Bronchial epithelial cell (primary cell): Measurements from ENCODE around the gene SAFB. TPM values are rescaled to one million over a fixed set of nuclear protein-coding genes. Genes with fewer than 3 reads are reported as not detected.

Experiments used
- DNase-seq: peaks from one replicate; pipeline ENCODE4 v3.0.0-alpha.2; 2010; ENCODE audit warnings: low read depth
- FAIRE-seq: peaks from 2 replicates; lab custom pipeline; 2011; peaks lifted over from hg19 to GRCh38; lab: Jason Lieb, UNC
- H3K27me3 ChIP-seq: 2 replicates; pipeline ENCODE4 v1.5.1; 2011; ENCODE audit warnings: low read length; ENCODE audit not compliant: control insufficient read depth, insufficient read depth
- H3K36me3 ChIP-seq: 2 replicates; pipeline ENCODE4 v1.5.1; 2011; ENCODE audit warnings: low read length; ENCODE audit not compliant: control insufficient read depth, insufficient read depth
- H3K4me3 ChIP-seq: 2 replicates; pipeline ENCODE4 v1.5.1; 2011; ENCODE audit warnings: mild to moderate bottlenecking, low read depth, low read length, control low read depth
- CTCF ChIP-seq: IDR thresholded peaks from 2 replicates; pipeline ENCODE4 v1.5.1; 2011; ENCODE audit warnings: mild to moderate bottlenecking, moderate library complexity, low read length, control low read depth, inconsistent platforms; ENCODE audit not compliant: insufficient read depth, severe bottlenecking
- total RNA-seq: library from RNA; depleted of rRNA; stranded (reverse); fragments of >200 nt; gene quantifications from 2 replicates; pipeline ENCODE4 v1.2.1, GENCODE V29; 2014

SAFB gene
- total RNA-seq, 1 donor from 2014 or later: 44.0 TPM

GRCh38 chr19:5711713-5712161 lies 88.9 kb downstream of the SAFB start:
- Histone ChIP-seq H3K27me3 (no peaks in the 10 kb centered on the region), H3K4me3 (no peak overlapping the region), H3K36me3 (peaks cover 35% of the 10 kb centered on the region)
- FAIRE-seq (no peak), DNase-seq (no peak)
- TF ChIP-seq CTCF: no peak

- no peak for FAIRE-seq
- no peak for DNase-seq
- no peak overlapping the region for H3K4me3 ChIP-seq
- no peaks in the 10 kb centered on the region for H3K27me3 ChIP-seq
- TF ChIP-seq CTCF: no peak
- H3K36me3 ChIP-seq: peaks cover 30% of the 10 kb centered on the region
These were observed 90.3 kb downstream of the SAFB start for GRCh38 chr19:5713228-5713627.

- no peak for TF ChIP-seq CTCF
These were observed 91.9 kb downstream of the SAFB start for GRCh38 chr19:5714816-5715215.

GRCh38 chr19:5717215-5717935 lies 94.5 kb downstream of the SAFB start:
- no peak for TF ChIP-seq CTCF
- Histone ChIP-seq H3K36me3 (peaks cover 18% of the 10 kb centered on the region), H3K4me3 (no peak overlapping the region), H3K27me3 (no peaks in the 10 kb centered on the region)
- FAIRE-seq: no peak
- no peak for DNase-seq

More at GRCh38 chr19:5714816-5715215, 91.9 kb downstream of the SAFB start:
- Histone ChIP-seq H3K36me3 (peaks cover 26% of the 10 kb centered on the region), H3K27me3 (no peaks in the 10 kb centered on the region), H3K4me3 (no peak overlapping the region)
- FAIRE-seq: no peak
- no peak for DNase-seq

Other genes starting within 250 kb of the SAFB start
- not detected in 2 replicates for gene ZNRF4, start 167.7 kb upstream of the SAFB start, total RNA-seq
- 4.2 and 10.1 TPM in 2 replicates for gene TINCR, start 55.1 kb upstream of the SAFB start, total RNA-seq
- 24.0 and 37.4 TPM in 2 replicates for gene SAFB2, start 307 bp upstream of the SAFB start, total RNA-seq
- gene MICOS13, start 57.4 kb downstream of the SAFB start, total RNA-seq: 30.0 and 54.0 TPM in 2 replicates
- 7.1 and 8.6 TPM in 2 replicates for gene HSD11B1L, start 57.9 kb downstream of the SAFB start, total RNA-seq
- gene RPL36, start 67.2 kb downstream of the SAFB start, total RNA-seq: 718 and 1,018 TPM in 2 replicates
- 220 and 272 TPM in 2 replicates for gene LONP1, start 97.1 kb downstream of the SAFB start, total RNA-seq
- not detected in 2 replicates for gene CATSPERD, start 97.6 kb downstream of the SAFB start, total RNA-seq
- gene PRR22, start 161.7 kb downstream of the SAFB start, total RNA-seq: 0.26 and 0.53 TPM in 2 replicates
- gene DUS3L, start 168.1 kb downstream of the SAFB start, total RNA-seq: 26.8 and 55.5 TPM in 2 replicates
- 0.51 and 1.3 TPM in 2 replicates for gene NRTN, start 182.0 kb downstream of the SAFB start, total RNA-seq
- gene FUT6, start 216.6 kb downstream of the SAFB start, total RNA-seq: 2.1 and 7.9 TPM in 2 replicates
- 16.1 and 40.8 TPM in 2 replicates for gene FUT3, start 228.4 kb downstream of the SAFB start, total RNA-seq
- 0.26 TPM in 1 of 2 replicates, not detected in the other for gene FUT5, start 247.5 kb downstream of the SAFB start, total RNA-seq